Neuronal stem cell (in vitro differentiated cells): ENCODE data around the gene PIN1.
A peak's percentile ranks its signal among the peaks of the same experiment; 100 is the strongest.
"Not testable (repeated sequence)": the region's sequence is repeated elsewhere in the genome, so short reads cannot be mapped to it uniquely, and the experiment has no call there.

ENCODE experiments used
- DNase-seq: peaks from one replicate; pipeline ENCODE4 v3.0.0-alpha.2; 2013; ENCODE audit warnings: low spot score
- H2AFZ ChIP-seq: one replicate; pipeline ENCODE4 v1.6.1; 2013; ENCODE audit warnings: mild to moderate bottlenecking, low read length, inconsistent platforms
- H2AK5ac ChIP-seq: 2 replicates; pipeline ENCODE4 v1.6.1; 2013; ENCODE audit warnings: low read depth, mild to moderate bottlenecking, inconsistent platforms, low read length, moderate library complexity, mixed read lengths
- H2BK120ac ChIP-seq: 2 replicates; pipeline ENCODE4 v1.6.1; 2013; ENCODE audit warnings: low read depth, mild to moderate bottlenecking, inconsistent platforms, low read length, moderate library complexity, mixed read lengths
- H2BK12ac ChIP-seq: one replicate; pipeline ENCODE4 v1.6.1; 2013; ENCODE audit warnings: low read length, inconsistent platforms
- H2BK15ac ChIP-seq: 2 replicates; pipeline ENCODE4 v1.6.1; 2013; ENCODE audit warnings: mild to moderate bottlenecking, low read length, inconsistent platforms, mixed read lengths
- H2BK5ac ChIP-seq: one replicate; pipeline ENCODE4 v1.6.1; 2013; ENCODE audit warnings: inconsistent platforms, mild to moderate bottlenecking, low read length, moderate library complexity
- H3K14ac ChIP-seq: one replicate; pipeline ENCODE4 v1.6.1; 2013; ENCODE audit warnings: low read length, inconsistent platforms
- H3K18ac ChIP-seq: 2 replicates; pipeline ENCODE4 v1.6.1; 2013; ENCODE audit warnings: low read length, inconsistent platforms
- H3K23ac ChIP-seq: 2 replicates; pipeline ENCODE4 v1.6.1; 2013; ENCODE audit warnings: low read depth, mild to moderate bottlenecking, mixed read lengths, low read length, inconsistent platforms; ENCODE audit not compliant: poor library complexity
- H3K27ac ChIP-seq: replicated peaks from 3 replicates; pipeline ENCODE4 v1.5.1; 2013; ENCODE audit warnings: low read length, inconsistent platforms
- H3K27me3 ChIP-seq, 3 experiments: 2 replicates each; pipeline ENCODE4 v1.6.1; 2013; ENCODE audit warnings: low read length in 3 of 3, mild to moderate bottlenecking in 2 of 3, inconsistent platforms in 1 of 3, low read depth in 1 of 3, mixed read lengths in 1 of 3, moderate library complexity in 1 of 3; ENCODE audit not compliant: control insufficient read depth in 3 of 3, insufficient read depth in 3 of 3
- H3K36me3 ChIP-seq, 2 donors: replicated peaks in 1 of 2; 2 replicates each; pipeline ENCODE4 v1.6.1; 2013; ENCODE audit warnings: low read length in 2 of 2; ENCODE audit not compliant: control insufficient read depth in 2 of 2, insufficient read depth in 2 of 2
- H3K4ac ChIP-seq: 2 replicates; pipeline ENCODE4 v1.6.1; 2013; ENCODE audit warnings: inconsistent platforms, mild to moderate bottlenecking, low read length, moderate library complexity
- H3K4me1 ChIP-seq, 2 donors: 1 replicate in 1 of 2; 2 replicates in 1 of 2; pipeline ENCODE4 v1.6.1; 2013; ENCODE audit warnings: low read length in 2 of 2, low read depth in 1 of 2; ENCODE audit not compliant: control insufficient read depth in 2 of 2, insufficient read depth in 1 of 2
- H3K4me2 ChIP-seq: one replicate; pipeline ENCODE4 v1.6.1; 2013; ENCODE audit warnings: mild to moderate bottlenecking, low read length, inconsistent platforms; ENCODE audit not compliant: insufficient read depth, poor library complexity, severe bottlenecking
- H3K4me3 ChIP-seq, 2 donors: 2 replicates each; pipeline ENCODE4 v1.5.1; 2013; ENCODE audit warnings: low read length in 2 of 2, mild to moderate bottlenecking in 2 of 2, inconsistent platforms in 1 of 2, moderate library complexity in 1 of 2
- H3K79me1 ChIP-seq: one replicate; pipeline ENCODE4 v1.6.1; 2013; ENCODE audit warnings: low read depth, mild to moderate bottlenecking, inconsistent platforms, low read length, moderate library complexity
- H3K9ac ChIP-seq: one replicate; pipeline ENCODE4 v1.6.1; 2013; ENCODE audit warnings: mild to moderate bottlenecking, low read depth, low read length, inconsistent platforms; ENCODE audit not compliant: poor library complexity
- H3K9me3 ChIP-seq, 2 donors: replicated peaks in 1 of 2; 2 replicates each; pipeline versions ENCODE3 to v1.6.1; 2013; ENCODE audit warnings: low read length in 2 of 2, mild to moderate bottlenecking in 2 of 2, inconsistent platforms in 1 of 2, low read depth in 1 of 2, mixed read lengths in 1 of 2, moderate library complexity in 1 of 2; ENCODE audit not compliant: control insufficient read depth in 2 of 2, insufficient read depth in 1 of 2
- H4K8ac ChIP-seq: one replicate; pipeline ENCODE4 v1.6.1; 2013; ENCODE audit warnings: low read depth, mild to moderate bottlenecking, inconsistent platforms, low read length, moderate library complexity
- H4K91ac ChIP-seq: one replicate; pipeline ENCODE4 v1.6.1; 2013; ENCODE audit warnings: low read length, low read depth, mild to moderate bottlenecking, inconsistent platforms; ENCODE audit not compliant: poor library complexity
- WGBS, 2 donors: extraction: QIAGEN DNeasy Blood & Tissue Kit; methylation state at CpG; one replicate each; pipeline ENCODE4 v1.1.7; 2013; ENCODE audit warnings: missing lambda C conversion rate in 2 of 2, mixed read lengths in 1 of 2; ENCODE audit not compliant: insufficient read length in 2 of 2, insufficient replicate concordance in 1 of 2; ENCODE audit errors: extremely low coverage in 2 of 2; 5-methylcytosine and 5-hydroxymethylcytosine counted together

Gene PIN1

GRCh38 chr19:9791073-9791367 is 44.1 kb upstream of the PIN1 start:
- H2BK5ac ChIP-seq, H3K23ac ChIP-seq, H3K36me3 ChIP-seq, H4K91ac ChIP-seq, H3K4me1 ChIP-seq, H2AFZ ChIP-seq, H3K27ac ChIP-seq, H2BK15ac ChIP-seq, H4K8ac ChIP-seq, H3K4ac ChIP-seq, H2BK120ac ChIP-seq, H3K14ac ChIP-seq, DNase-seq, H3K79me1 ChIP-seq, H3K27me3 ChIP-seq, H3K9me3 ChIP-seq, H2BK12ac ChIP-seq, H3K18ac ChIP-seq, H2AK5ac ChIP-seq, H3K9ac ChIP-seq: not testable (repeated sequence)
- Histone ChIP-seq H3K4me2 (peak overlapping the region; percentile 18), H3K4me3 (peak overlapping the region in 1 of 2 donors; percentile 55)
- no CpG with 5 or more reads among the region's 6 CpGs for WGBS, 2 donors

GRCh38 chr19:9791552-9792205 is 43.4 kb upstream of the PIN1 start:
- Histone ChIP-seq H3K9ac (no peak overlapping the region), H2AFZ (peak overlapping the region; percentile 99), H2BK120ac (no peak overlapping the region), H3K23ac (no peak overlapping the region), H2BK12ac (no peak overlapping the region), H3K4me1 (peaks cover 0 to 5% of the 10 kb centered on the region in 2 donors), H3K18ac (no peak overlapping the region), H2BK15ac (no peak overlapping the region), H3K4ac (no peak overlapping the region), H3K9me3 (no peaks in the 10 kb centered on the region), H3K14ac (no peak overlapping the region), H2AK5ac (no peak overlapping the region), H2BK5ac (no peak overlapping the region), H3K36me3 (no peaks in the 10 kb centered on the region), H4K8ac (no peak overlapping the region), H3K27me3 (no peaks in the 10 kb centered on the region), H4K91ac (no peak overlapping the region), H3K4me3 (peak overlapping the region; percentile 73 to 87), H3K4me2 (peak overlapping the region; percentile 66), H3K27ac (peak overlapping the region; percentile 70), H3K79me1 (no peaks in the 10 kb centered on the region)
- no CpG with 5 or more reads among the region's 50 CpGs for WGBS, 2 donors
- DNase-seq, result peak; percentile 95

GRCh38 chr19:9792206-9793070 is 42.7 kb upstream of the PIN1 start:
- Histone ChIP-seq H3K23ac (peak overlapping the region; percentile 5), H3K9ac (peak overlapping the region; percentile 79), H3K27ac (peak overlapping the region; percentile 70), H3K4me3 (peak overlapping the region; percentile 73 to 97), H2BK5ac (peak overlapping the region; percentile 54), H3K14ac (no peak overlapping the region), H3K4ac (no peak overlapping the region), H3K36me3 (no peaks in the 10 kb centered on the region), H2AK5ac (no peak overlapping the region), H3K4me1 (peaks cover 0 to 5% of the 10 kb centered on the region in 2 donors), H2BK12ac (no peak overlapping the region), H2AFZ (peak overlapping the region; percentile 99), H4K91ac (no peak overlapping the region), H2BK15ac (no peak overlapping the region), H3K9me3 (no peaks in the 10 kb centered on the region), H4K8ac (no peak overlapping the region), H3K79me1 (no peaks in the 10 kb centered on the region), H3K27me3 (no peaks in the 10 kb centered on the region), H3K4me2 (peak overlapping the region; percentile 88), H2BK120ac (no peak overlapping the region), H3K18ac (peak overlapping the region; percentile 87)
- no CpG with 5 or more reads among the region's 70 CpGs for WGBS, 2 donors
- peak; percentile 96 for DNase-seq

- Histone ChIP-seq H3K9ac (peak overlapping the region; percentile 79), H3K4me3 (peak overlapping the region; percentile 73 to 97)
- DNase-seq, result no peak
These were observed 42.0 kb upstream of the PIN1 start for GRCh38 chr19:9793071-9793591.

More at GRCh38 chr19:9793071-9793591, 42.0 kb upstream of the PIN1 start:
- no peaks in the 10 kb centered on the region for H3K27me3 ChIP-seq
- peak overlapping the region; percentile 5 for H3K23ac ChIP-seq
- no peak overlapping the region for H4K91ac ChIP-seq
- H3K79me1 ChIP-seq, result no peaks in the 10 kb centered on the region
- H3K9me3 ChIP-seq, result no peaks in the 10 kb centered on the region
- peak overlapping the region; percentile 40 for H3K27ac ChIP-seq
- H2BK15ac ChIP-seq, result no peak overlapping the region
- H3K14ac ChIP-seq, result no peak overlapping the region
- WGBS, 2 donors, result no CpG with 5 or more reads among the region's 36 CpGs
- H4K8ac ChIP-seq, result no peak overlapping the region
- peak overlapping the region; percentile 61 for H3K18ac ChIP-seq
- H2BK120ac ChIP-seq, result no peak overlapping the region
- no peak overlapping the region for H3K4ac ChIP-seq
- no peak overlapping the region for H2BK12ac ChIP-seq
- H3K36me3 ChIP-seq, result no peaks in the 10 kb centered on the region
- peaks cover 0 to 5% of the 10 kb centered on the region in 2 donors for H3K4me1 ChIP-seq
- peak overlapping the region; percentile 99 for H2AFZ ChIP-seq
- peak overlapping the region; percentile 54 for H2BK5ac ChIP-seq
- peak overlapping the region; percentile 88 for H3K4me2 ChIP-seq
- H2AK5ac ChIP-seq, result no peak overlapping the region
